D721Med (cell line): ENCODE results near the gene PTPRG.
A peak's percentile ranks its signal among the peaks of the same experiment; 100 is the strongest.

Experiments
- DNase-seq: peaks from one replicate; pipeline ENCODE4 v3.0.0; 2011; ENCODE audit warnings: low spot score; ENCODE audit not compliant: insufficient read length
- FAIRE-seq: peaks from 2 replicates; lab custom pipeline; 2011; peaks lifted over from hg19 to GRCh38; lab: Jason Lieb, UNC
- CTCF ChIP-seq: IDR thresholded peaks from 2 replicates; pipeline ENCODE4 v1.5.1; 2012; ENCODE audit warnings: mild to moderate bottlenecking, control low read depth; ENCODE audit not compliant: insufficient read depth; ENCODE audit errors: missing control alignments

Gene PTPRG

GRCh38 chr3:61928776-61929314 is 367.5 kb downstream of the PTPRG start:
- DNase-seq (no peak), FAIRE-seq (no peak)
- no peak for TF ChIP-seq CTCF

- no peak for TF ChIP-seq CTCF
- no peak for FAIRE-seq
- DNase-seq, result no peak
Observed at GRCh38 chr3:61929617-61930016, 368.2 kb downstream of the PTPRG start.

GRCh38 chr3:61932499-61932898 is 371.1 kb downstream of the PTPRG start:
- FAIRE-seq (no peak), DNase-seq (no peak)
- no peak for TF ChIP-seq CTCF

GRCh38 chr3:61933798-61934504 is 372.6 kb downstream of the PTPRG start:
- FAIRE-seq (no peak), DNase-seq (no peak)
- no peak for TF ChIP-seq CTCF

GRCh38 chr3:61934505-61934871 is 373.1 kb downstream of the PTPRG start:
- DNase-seq (no peak), FAIRE-seq (no peak)
- TF ChIP-seq CTCF, result no peak

GRCh38 chr3:61935814-61936213 is 374.4 kb downstream of the PTPRG start:
- no peak for TF ChIP-seq CTCF
- no peak for FAIRE-seq
- no peak for DNase-seq

- TF ChIP-seq CTCF, result peak; percentile 60
- DNase-seq, result no peak
- FAIRE-seq, result peak; percentile 44
Observed at GRCh38 chr3:61936344-61936937, 375.1 kb downstream of the PTPRG start.
